Measurements from ENCODE around the gene GPR153.

Gene GPR153

DNA sequence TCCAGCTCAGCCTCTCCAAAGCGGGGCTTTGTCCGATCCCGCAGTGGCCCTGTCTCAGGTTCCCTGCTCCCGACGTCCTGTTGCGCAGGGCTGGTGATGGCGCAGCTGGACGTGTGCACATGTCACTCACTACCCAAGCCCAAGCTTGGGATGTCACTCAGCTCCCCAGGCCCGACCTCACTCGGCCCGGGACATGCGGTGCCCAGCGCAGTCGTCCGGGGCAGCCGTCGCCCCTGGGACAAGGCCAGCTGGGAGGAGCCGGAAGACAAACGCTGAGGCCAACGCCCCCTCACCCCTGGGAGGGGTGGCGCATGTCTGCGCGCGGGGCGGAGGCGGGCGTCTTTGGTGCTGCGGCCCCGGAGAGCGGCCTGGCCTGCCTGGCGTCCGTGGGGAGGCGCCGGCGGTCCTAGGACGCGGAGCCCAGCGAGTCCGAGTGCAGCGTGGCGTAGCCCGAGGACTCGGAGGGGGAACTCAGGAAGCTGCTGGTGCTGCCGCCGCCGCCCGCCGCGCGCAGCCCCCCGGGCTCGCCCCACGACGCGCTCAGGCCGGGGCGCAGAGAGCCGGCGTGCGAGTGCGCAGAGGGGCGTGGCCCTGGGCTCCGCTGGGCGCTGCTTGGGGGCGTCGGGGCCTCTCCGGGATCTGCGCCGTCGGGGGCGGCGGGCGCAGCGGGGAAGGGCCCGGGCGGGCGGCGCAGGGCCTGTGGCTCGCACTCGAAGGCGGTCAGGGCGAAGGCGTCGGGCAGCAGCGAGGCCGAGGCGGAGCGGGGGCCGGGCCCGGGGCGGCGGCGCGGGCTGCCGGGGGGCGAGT is 11.8 kb downstream of the GPR153 start:
- no peak for DNase-seq (ENCODE audit: low read depth in 2 of 2)

DNA sequence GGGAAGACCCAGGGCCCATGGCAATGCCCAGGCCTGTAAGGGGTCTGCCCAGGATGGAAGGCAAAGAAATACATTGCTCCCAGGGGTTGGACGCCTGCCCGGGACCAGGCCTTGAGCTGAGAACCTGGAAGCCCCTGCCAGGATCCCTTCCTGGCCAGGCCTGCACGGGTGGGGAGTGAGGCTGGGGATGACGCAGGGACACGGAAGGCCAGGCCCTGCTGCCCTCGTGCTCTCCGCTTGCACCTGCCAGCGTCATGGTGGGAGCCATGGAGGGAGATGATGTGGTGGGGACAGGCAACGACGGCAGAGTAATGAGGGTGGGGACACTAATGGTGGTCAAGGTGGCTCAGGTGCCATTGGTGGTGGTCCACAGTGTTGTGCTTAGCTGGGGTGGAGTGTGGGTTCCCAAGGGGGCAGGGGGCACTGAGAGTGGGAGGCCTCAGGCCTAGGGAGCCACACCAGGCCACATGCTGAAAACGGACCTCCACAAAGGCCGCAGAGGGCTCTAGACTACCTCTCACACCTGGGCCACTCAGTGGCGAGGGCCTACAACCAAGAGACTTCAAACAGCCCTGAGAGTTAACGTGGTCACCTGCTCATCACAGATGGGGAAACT is 12.6 kb downstream of the GPR153 start:
- no peak for DNase-seq (ENCODE audit: low read depth in 2 of 2)

DNA sequence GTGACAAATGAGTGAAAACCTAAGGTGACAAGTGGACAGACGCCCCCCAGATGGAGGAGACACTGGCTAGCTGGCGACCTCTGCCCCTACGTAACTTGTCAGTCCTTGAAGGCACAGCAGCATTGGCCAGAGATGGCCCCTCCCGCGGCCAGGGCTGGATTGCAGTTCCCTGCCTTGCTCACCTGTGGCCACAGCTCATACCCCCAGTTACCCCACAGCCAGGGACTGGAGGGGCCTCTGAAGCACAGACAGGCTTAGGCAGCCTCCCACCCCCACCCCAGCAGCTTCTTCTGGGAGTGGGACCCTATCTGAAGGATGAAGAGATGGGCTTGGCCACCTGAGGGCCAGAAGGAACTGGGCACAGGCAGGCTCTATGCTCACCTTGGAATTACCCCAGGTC is 13.2 kb downstream of the GPR153 start:
- DNase-seq (ENCODE audit: low read depth in 2 of 2), result no peak

DNA sequence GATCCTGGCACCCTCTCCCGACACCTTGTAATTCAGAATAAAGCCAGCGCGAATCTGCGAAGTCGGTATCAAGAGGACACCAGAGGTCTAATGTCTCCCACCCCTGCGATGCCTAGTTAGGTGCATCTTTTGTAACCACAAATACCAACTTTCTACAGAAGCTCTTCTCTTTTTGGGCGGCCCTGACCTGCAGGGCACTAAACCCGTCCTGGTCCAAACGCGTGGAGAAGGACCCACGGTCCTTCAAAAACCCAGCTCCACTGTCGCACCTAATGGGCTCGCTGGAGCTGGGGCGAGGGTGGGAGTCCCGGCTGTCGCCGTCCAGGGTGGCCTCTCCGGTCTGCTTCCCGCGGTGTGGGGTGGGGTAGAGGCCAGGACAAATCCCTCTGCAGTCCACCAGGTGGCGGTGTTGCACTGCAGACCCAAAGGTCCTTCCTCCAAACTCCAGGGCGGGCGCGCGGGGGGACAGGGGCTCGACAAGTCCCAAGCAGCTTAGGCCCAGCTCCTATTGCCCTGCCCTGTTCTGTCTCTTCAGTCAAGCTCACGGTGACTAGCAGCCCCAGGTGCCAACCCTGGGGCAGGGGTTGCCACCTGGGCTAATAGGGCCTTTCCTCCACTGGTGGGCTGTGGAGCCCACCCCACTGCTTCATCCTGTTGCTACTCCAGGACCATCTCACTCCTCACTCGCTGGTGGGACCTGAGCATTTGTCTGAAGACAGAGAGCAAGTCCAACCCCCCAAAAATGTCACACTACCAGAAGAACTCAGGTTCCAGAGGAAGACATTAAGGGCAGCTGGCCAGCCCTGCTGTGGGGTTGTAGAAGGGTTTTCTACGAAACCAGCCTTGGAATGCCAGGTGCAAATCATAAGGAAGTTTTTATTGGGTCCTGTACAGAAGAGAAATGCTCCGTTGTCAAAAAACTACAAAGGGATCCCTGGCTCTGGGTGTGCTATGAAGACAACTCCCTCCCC is 14.1 kb downstream of the GPR153 start:
- peak; percentile 59 to 75 for DNase-seq (ENCODE audit: low read depth in 2 of 2)

DNA sequence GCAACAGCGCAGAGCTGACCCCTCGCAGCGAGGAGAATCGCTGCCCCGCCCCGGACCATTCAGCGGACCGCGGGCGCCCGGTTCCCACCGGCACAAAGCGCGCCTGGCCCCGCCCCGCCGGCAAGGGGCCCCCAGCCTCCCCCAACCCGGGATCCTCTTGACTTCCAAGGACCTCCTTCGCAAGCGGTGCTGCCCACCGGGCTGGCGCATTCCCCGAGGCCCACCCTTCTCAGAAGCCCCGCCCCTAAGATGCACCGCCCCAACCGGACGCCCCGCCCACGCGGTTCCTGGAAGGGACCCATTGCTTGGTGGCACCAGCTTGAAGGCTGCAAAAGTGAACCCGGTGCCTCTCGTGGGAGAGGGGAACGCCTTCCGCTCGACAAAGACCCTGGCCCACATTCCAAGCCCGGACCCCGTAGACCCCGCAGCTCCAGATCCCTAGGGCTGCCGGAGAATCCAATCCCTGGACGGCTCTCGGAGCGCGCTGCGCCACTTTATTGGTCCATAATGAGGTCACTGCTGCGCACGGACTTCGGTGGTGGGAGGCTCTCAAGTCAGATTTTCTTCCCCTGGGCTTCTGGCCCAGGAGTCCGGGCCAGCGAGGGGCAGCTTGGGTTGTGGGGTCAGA is 14.9 kb downstream of the GPR153 start:
- DNase-seq (ENCODE audit: low read depth in 2 of 2), result peak in 1 of 2 experiments; percentile 49

DNA sequence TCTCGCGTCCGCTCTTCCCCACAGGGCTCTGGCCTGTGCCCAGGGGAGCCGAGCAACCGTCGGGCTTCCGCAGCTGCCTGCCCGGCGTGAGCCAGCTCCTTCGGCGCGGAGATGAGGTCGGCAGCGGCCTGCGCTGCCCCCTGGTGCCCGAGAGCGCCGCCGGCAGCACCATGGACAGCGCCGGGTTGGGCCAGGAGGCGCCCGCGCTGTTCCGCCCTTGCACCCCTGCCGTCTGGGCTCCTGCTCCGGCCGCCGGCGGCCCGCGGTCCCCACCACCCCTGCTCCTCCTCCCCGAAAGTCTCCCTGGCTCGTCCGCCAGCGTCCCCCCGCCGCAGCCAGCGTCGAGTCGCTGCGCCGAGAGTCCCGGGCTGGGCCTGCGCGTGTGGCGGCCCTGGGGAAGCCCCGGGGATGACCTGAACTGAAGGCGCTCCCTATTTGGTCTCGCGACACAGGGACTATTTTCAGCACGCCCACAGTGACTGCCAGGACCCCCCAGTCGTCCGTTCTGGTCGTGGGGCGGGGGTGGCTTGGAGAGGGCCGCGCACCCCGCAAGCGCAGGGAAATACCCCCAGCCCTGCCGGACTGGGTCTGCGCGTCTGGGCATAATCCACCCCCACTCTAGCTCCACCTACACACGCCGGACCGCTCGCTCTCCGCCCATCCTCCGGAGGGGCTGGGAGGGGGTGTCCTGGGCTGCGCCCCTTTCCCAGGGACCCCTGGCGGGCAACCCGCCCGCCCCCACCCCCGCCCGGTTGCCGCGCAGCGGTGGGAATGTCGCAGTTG is 15.6 kb downstream of the GPR153 start:
- DNase-seq (ENCODE audit: low read depth in 2 of 2), result peak; percentile 39 to 71

DNA sequence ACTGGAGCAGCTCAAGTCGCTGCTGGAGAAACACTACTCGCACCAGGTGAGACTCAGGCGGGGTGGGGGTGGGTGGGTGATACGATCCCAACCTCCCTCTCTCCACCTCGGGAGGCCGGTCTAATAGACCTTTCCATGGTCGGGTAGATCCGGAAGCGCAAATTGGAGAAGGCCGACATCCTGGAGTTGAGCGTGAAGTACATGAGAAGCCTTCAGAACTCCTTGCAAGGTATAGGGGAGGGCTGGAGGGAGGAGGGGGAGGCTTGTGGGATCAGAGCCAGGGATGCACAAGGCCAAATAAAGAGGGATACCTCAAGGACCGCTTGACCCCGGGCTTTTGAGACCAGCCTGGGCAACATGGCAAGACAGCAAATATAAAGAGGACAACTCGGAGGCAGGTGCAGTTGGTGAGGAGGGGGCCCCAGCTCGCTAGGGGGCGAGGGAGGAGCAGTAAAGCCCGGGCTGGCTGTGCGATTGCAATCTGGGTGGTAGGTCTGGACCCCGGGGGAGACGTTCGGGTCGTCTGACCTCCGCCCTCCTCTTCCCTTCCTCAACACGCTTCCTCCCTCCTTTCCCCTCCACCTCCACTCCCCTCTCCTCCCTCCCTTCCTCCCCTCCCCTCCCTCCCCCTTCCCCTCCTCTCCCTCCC is 16.4 kb downstream of the GPR153 start:
- no peak for DNase-seq (ENCODE audit: low read depth in 2 of 2)

DNA sequence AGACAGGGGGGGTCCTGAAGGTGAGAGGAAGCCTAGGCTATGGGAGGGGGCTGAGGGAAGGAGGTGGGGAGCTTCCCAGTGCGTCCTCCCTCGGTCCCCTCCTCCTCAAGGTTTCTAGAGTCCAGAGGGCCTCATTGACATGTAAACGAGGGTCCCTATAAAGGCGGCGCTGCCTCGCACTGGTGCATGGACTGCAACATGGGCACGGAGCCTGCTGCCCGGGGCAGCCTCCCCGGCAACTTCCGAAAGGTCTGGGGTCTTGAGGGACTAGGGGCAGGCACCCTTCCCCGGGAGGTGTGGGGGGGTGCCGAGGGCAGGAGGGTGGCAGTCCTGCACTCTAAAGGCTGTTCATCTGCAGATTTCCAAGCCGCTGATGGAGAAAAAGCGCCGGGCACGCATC is 16.9 kb downstream of the GPR153 start, which contains the start of gene HES3:
HES3 (plus strand) TSS at position 187 of the 400 bp plus-strand sequence; CDS start at position 374, 187 bp downstream.
- no peak for DNase-seq (ENCODE audit: low read depth in 2 of 2)

DNA sequence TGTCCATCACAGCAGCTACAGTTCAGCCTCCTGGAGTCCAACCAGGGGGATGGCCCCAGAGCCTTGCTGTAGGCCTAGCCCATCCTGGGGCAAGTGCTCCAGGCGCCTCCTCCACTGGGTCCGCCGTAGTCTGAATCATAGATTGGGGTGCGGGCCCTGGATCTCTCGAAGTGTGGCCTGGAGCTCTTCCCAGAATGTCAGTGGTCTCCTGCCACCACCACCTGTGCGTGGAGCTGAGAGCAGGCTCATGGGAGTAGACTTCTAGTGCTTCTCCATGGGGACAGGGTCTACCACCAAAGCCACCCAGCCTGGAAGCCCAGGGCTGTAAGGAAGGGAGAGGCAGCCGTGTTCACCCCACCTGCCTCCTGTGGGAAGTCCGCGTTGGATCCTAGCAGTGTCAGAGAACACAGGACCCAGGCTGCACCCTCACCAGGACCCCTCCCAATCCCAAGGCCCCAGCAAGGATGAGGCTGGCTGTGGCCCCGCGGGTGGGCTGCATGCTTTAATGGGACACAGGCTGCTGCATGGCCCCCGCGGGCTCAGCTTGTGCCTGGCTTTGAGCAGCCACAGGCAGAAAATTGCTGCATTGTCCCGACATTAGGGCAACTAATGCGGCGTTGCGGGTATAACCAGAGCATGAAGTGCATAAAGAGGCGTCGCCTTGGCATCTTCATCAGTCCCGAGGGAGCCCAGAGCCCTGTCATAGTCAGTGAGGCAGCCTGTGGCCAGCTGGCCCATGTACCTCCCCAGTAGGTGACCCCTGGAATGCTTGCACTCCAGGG is 17.7 kb downstream of the GPR153 start:
- DNase-seq (ENCODE audit: low read depth in 2 of 2), result no peak

DNA sequence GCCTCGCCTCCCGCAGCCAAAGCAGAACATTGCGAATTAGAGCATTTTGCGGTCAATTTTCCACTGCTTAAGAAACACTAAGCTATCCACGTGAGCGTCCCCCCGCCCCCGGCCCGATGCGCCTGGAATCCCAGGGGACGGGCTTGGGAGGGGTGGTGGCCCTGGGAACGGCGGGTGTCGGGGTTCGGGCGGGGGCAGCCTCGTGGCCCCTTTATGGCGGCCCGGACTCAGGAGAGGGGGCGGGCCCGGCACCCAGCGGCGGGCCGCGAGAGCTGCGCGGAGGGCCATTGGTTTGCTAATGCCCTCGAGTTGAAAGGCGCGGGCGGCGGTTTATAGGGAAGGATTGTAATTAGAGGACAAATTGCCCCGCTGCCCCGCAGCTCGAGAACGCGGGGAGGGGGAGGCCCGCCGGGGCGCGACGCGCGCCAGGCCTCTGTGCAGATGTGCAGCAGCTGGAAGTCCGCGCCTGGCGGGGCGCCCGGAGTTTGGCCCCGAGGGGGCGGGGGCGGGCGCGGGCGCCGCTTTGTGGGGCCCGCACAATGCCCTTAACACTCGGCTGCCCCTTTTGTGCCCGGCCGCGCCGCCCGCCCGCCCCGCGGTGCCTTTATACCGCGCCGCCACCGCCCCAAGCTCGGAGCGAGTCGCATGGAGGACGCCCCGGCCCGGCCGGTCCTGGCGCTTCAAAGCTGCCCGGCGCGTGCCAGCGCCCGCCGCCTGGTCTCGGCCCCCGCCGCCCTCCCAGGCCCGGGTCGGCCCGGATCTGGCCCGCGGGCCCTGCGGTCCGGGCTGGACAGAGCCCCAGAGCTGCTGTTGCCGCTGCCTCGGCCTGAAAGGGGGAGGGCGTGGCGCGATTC is 18.8 kb downstream of the GPR153 start:
- DNase-seq (ENCODE audit: low read depth in 2 of 2), result no peak

DNA sequence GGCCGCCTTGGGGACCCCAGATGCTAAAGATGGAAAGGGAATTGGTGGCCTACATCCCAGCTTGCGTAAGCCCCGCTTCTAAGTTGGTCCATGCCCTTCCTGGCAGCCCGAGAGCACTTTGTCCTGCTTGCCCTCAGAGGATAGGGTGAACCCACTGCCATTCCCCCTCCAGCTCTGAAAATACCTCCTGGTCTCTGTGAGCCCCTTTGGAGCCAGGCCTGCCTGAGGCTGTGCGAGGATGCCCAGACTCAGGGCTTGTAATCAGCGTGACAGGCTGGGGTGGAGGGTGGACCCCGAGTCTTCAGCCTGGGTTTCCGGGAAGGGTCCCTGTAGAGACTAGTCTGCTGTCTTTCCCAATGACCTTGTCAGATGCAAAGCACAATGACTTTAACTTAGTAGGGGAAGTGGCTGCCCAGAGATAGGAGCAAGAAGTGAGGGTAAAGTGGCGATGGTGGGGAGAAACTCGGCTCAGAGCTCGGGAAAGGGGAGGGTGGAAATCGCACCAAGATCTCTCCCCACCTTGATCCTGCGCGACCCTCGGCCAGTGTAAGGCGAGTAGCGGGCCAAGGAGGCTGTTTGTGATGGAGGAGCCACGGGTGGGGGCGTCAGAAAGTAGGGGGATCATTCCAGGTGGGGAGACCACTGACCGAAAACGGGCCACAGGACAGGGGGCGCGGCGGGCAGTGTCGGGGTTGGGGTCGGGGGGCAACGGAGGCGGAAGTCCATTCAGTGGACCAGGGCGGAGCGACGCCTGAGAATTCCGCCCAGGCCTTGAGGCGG is 19.6 kb downstream of the GPR153 start:
- no peak for DNase-seq (ENCODE audit: low read depth in 2 of 2)

DNA sequence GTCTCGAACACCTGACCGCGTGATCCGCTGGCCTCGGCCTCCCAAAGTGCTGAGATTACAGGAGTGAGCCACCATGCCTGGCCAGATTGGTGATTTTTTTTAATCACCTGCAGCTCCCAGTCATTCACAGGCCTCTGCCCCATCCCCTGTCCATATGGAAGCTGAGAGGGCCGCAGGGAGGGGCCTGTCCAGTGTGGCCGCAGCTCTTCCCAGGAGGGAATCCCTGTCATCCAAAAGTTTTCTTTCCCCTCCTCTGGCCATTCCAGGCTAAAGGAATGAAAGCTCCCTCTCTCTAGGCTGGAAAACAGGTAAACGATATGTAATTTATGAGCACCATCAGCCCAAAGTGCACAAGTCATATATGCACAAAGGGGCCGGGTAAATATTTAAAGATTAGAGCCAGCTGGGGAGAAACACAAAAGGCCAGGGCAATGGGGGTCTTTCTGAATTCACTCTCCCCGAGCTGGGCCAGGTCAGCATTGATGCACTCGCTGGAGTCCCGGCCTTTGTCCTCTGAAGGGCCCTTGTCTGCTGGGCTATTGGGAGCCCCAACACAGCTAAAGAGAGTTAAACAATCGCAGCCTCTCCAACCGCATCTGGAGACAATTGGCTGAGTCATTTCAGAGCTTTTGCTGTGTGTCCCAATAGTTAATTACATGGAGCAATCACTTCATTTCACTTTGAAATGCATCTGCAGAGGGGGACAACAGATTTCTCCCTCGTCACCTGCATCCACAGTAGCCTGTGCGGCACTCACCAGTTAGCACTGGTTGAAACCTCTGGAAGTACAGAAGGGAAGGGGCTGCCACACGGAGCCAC is 20.7 kb downstream of the GPR153 start:
- DNase-seq (ENCODE audit: low read depth in 2 of 2), result no peak

DNA sequence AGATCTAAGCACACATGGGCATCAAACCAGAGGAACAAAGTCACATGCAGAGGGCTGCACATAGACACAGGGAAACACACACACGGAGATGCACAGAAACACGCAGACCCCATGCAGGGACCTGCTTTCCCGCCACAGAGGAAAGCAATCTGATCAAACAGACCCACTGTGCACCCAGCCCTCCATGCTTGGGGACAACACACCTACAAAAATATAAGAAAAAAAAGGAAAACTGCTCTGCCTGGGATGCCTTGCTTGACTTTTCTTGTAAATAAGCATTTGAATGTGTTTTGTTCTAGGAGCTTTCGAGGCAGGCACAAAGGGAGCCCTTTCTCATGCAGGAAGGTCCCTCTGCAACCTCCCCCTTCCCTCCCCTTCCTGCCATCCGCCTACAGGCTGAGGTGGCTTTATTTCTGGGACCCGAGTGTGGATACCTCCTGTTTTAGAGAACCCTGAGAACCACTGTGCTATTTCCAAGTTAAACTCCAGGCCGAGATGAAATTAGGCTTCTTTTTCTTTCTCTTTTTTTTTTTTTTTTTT is 21.6 kb downstream of the GPR153 start:
- no peak for DNase-seq (ENCODE audit: low read depth in 2 of 2)

DNA sequence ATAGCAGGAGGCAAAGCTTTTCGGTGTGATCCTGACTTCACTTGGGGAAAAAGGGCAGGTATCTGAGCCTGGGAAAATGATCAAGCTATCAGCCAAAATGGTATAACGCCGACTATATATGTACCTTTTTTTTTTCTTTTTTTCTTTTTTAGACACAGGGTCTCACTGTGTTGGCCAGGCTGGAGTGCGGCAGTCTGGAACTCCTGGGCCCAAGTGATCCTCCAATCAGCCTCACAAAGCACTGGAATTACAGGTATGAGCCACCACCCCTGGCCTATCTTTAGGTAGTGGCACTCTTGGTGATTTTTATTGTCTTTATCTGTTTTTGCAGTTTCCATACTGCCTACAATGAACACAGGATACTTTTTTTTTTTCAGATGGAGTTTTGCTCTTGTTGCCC is 23.8 kb downstream of the GPR153 start:
- no peak for DNase-seq (ENCODE audit: low read depth in 2 of 2)

DNA sequence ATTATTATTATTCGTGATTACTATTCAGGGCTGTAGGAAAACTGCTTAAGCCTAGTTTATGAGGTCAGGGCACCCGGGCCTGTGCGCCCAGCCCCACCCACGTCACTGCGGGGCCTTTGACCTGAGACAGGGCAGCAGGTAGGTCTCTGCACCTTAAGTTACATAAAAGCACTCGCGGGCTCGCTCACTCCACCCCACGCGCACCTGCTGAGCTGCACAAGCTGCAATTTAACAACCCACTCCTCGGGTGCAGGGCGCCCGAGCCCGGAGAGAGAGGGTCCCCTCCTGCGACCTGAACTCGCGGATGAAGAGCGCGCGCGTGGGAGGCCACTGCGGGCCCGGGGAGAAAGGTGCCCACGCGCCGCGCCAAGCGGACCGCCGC is 25.6 kb downstream of the GPR153 start:
- no peak for DNase-seq (ENCODE audit: low read depth in 2 of 2)

DNA sequence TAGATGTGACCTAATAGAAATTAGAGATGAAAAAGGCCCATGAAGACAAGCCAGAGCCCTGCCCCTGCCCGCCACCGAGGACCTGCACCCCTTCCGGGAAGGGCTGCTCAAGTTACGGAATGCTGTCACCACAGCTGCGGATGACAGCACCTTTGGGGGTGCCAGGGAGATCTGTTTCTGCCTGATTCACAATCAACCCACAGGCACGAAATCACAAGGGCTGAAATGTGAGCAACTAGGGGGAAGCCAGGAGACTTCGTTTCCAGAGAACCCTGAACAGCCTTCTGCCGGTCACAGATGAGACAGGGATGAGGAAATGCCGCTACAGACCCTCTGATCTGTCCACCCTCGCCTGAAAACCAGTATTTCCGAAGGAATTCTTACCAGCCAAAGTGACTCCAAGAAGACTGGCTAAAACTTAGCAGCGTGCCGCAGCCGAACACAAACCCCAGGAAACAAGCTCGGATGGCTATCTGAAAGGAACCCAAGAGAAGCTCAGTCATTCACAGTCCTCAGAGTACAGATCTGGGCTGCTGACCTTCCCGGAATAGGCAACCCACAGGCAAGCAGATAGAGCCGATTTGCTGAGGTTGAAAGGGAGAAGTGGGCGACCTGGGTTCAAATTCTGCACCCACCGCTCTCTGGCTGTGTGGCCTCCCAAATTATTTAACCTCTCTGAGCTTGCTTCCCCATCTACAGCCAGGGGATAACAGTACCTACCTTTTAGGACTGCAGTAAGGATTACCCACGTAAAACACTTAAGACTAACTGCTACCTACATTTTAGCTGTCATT is 26.2 kb downstream of the GPR153 start:
- no peak for DNase-seq (ENCODE audit: low read depth in 2 of 2)
